Measurements from ENCODE around the gene ZNHIT3.

GRCh38 chr17:36459601-36460000, 26.9 kb upstream of the ZNHIT3 start:
- TF ChIP-seq FOXK2 (IDR thresholded peaks at IDR 0.05), result no peak
- TF ChIP-seq NFRKB (IDR thresholded peaks at IDR 0.05), result no peak
- no peak for TF ChIP-seq FOXM1 (IDR thresholded peaks at IDR 0.05; ENCODE audit: borderline replicate concordance)
- TF ChIP-seq TARDBP (IDR thresholded peaks at IDR 0.05), result no peak
- no peak for TF ChIP-seq FOXA1 (IDR thresholded peaks at IDR 0.05)
- no peak for TF ChIP-seq L3MBTL2 (conservative IDR thresholded peaks at IDR 0.05)
- TF ChIP-seq SUZ12 (IDR thresholded peaks at IDR 0.05), result no peak
- no peak for TF ChIP-seq BHLHE40 (IDR thresholded peaks at IDR 0.05; ENCODE audit: borderline replicate concordance)
- TF ChIP-seq SP1 (IDR thresholded peaks at IDR 0.05), result no peak
- TF ChIP-seq PKNOX1 (IDR thresholded peaks at IDR 0.05), result no peak
- TF ChIP-seq HDGF (IDR thresholded peaks at IDR 0.05; ENCODE audit: borderline replicate concordance), result no peak
- no peak for TF ChIP-seq LEF1 (IDR thresholded peaks at IDR 0.05; ENCODE audit: borderline replicate concordance)
